WI38 (cell line): Measurements from ENCODE around the gene GGTLC1.

Source experiments
- H3K4me3 ChIP-seq: 2 replicates; pipeline ENCODE4 v1.5.1; 2011; ENCODE audit warnings: low read depth, mild to moderate bottlenecking, control low read depth, low read length
- TF ChIP-seq, protein P1 (sequence below): IDR thresholded peaks from 2 replicates; pipeline ENCODE4 v1.5.1; 2012; ENCODE audit warnings: low read depth, mild to moderate bottlenecking, control low read depth, low read length

GGTLC1 gene

DNA sequence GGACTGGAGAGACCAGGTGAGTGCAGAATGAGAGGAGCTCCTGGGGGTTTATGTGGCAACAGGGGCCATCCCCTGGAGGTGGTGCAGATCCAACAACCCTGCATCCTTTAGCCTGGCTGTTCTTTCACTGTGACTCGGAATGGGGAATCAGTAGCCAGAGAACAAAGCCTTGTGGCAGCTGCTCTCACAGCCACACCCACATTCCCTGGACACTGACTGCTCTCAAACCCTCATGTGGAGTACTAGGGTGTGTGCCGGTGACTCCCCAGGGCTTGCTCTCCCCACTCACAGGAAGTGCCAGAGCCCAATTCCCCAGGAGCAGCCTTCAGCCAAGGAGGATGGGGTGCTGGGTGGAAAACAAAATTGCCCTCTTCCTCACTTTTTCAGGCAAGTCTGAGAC, 30.2 kb upstream of the GGTLC1 start:
- TF ChIP-seq, protein P1, sequence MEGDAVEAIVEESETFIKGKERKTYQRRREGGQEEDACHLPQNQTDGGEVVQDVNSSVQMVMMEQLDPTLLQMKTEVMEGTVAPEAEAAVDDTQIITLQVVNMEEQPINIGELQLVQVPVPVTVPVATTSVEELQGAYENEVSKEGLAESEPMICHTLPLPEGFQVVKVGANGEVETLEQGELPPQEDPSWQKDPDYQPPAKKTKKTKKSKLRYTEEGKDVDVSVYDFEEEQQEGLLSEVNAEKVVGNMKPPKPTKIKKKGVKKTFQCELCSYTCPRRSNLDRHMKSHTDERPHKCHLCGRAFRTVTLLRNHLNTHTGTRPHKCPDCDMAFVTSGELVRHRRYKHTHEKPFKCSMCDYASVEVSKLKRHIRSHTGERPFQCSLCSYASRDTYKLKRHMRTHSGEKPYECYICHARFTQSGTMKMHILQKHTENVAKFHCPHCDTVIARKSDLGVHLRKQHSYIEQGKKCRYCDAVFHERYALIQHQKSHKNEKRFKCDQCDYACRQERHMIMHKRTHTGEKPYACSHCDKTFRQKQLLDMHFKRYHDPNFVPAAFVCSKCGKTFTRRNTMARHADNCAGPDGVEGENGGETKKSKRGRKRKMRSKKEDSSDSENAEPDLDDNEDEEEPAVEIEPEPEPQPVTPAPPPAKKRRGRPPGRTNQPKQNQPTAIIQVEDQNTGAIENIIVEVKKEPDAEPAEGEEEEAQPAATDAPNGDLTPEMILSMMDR: no peak
- H3K4me3 ChIP-seq: no peak overlapping the region

DNA sequence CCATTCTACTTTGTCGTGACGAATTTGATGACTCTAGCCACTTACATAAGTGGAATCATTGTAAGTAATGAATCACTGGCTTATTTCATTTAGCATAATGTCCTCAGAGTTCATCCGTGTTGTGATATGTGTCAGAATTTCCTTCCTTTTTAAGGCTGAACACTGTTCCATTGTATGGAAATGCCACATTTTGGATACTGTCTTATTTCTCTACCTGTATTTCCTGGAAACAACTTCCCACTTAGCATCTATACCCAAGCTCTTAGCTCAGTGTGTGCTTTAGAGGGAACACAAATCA, 28.8 kb upstream of the GGTLC1 start:
- TF ChIP-seq, protein P1: no peak
- H3K4me3 ChIP-seq: no peak overlapping the region

GRCh38 chr20:24016607-24017457, 28.3 kb upstream of the GGTLC1 start:
- H3K4me3 ChIP-seq: no peak overlapping the region
- TF ChIP-seq, protein P1: no peak

- H3K4me3 ChIP-seq: no peak overlapping the region
- TF ChIP-seq, protein P1: no peak
Observed at GRCh38 chr20:24013953-24014352, 25.4 kb upstream of the GGTLC1 start.

- TF ChIP-seq, protein P1: no peak
- H3K4me3 ChIP-seq: no peak overlapping the region
Observed at GRCh38 chr20:24011282-24011681, 22.7 kb upstream of the GGTLC1 start.

DNA sequence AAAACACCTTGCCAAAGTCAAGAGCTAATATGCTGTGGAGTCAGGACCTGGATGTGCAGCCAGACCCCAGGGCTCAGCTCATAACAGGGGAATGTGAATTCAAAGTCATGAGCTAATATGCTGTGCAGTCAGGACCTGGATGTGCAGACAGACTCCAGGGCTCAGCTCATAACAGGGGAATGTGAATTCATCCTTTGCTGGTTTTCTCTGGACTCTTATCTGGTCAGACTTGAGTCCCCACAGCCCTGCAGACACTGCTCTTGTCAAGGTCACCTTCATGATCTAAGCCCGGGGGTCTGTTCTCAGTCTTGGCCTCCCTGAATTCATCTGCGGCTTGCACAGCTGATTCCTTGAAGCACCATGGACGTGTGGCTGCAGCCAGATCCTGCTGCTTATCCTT, 19.2 kb upstream of the GGTLC1 start:
- no peak overlapping the region for H3K4me3 ChIP-seq
- TF ChIP-seq, protein P1: no peak

DNA sequence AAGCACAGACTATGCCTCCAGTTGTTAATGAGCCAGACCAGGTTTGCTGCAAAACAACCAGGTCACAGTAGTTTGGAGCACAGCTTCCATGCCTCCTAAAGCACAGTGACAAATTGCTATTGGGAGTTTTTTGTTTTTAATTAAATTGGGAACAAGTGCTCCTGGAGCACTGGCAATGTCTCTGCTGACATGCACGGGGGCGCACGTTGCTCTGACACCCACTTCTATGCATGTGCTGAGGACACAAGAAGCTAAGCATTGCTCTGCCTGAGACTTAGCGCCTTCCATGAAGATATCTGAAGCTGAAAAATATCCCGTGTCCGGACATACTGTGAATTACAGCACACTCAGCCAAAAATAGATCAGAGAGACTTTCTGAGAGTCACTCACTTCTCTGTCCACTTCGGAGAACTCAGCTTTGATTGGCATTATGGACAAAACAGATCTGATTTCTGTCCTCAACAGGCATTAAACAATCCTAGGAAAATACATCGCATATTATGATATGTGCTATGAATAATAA, 18.6 kb upstream of the GGTLC1 start:
- TF ChIP-seq, protein P1: no peak
- no peak overlapping the region for H3K4me3 ChIP-seq
